PFSK-1 (cell line): ENCODE results near the gene TARDBP.

Experiments used
- FOXP2 ChIP-seq: optimal IDR thresholded peaks from 2 replicates; pipeline ENCODE3; 2011; ENCODE audit warnings: borderline replicate concordance, control low read depth, inconsistent platforms; ENCODE audit not compliant: insufficient read depth; ENCODE audit errors: extremely low read length, extremely low read depth
- POLR2AphosphoS5 ChIP-seq: IDR thresholded peaks from 2 replicates; pipeline ENCODE4 v1.6.1; 2012; ENCODE audit warnings: low read depth, mild to moderate bottlenecking, control low read depth, low read length, moderate library complexity
- REST ChIP-seq, 2 experiments: IDR thresholded peaks; 2 replicates each; pipeline versions ENCODE4 v1.6.1 to v1.8.0; 2011 to 2012; ENCODE audit warnings: low read depth in 2 of 2, low read length in 2 of 2, control low read depth in 1 of 2, inconsistent platforms in 1 of 2, mild to moderate bottlenecking in 1 of 2, moderate library complexity in 1 of 2; ENCODE audit not compliant: insufficient read depth in 1 of 2
- SIN3A ChIP-seq: IDR thresholded peaks from 2 replicates; pipeline ENCODE4 v1.6.1; 2012; ENCODE audit warnings: mild to moderate bottlenecking, low read length, moderate library complexity, borderline replicate concordance; ENCODE audit not compliant: insufficient read depth
- TAF1 ChIP-seq: IDR thresholded peaks from 2 replicates; pipeline ENCODE4 v1.6.1; 2012; ENCODE audit warnings: low read length, control low read depth, borderline replicate concordance; ENCODE audit not compliant: insufficient read depth

The TARDBP gene

GRCh38 chr1:11024154-11024873 lies 11.9 kb downstream of the TARDBP start:
- no peak for TF ChIP-seq SIN3A
- 0 out of 2 replicates have a peak, but pooled peaks have one; percentile 11 for TF ChIP-seq POLR2AphosphoS5
- TF ChIP-seq TAF1: no peak
- no peak for TF ChIP-seq FOXP2
- no peak for TF ChIP-seq REST (IDR thresholded peaks at IDR 0.05; ENCODE audit: insufficient read depth in 1 of 2, low read depth in 2 of 2, low read length in 2 of 2)

- TF ChIP-seq FOXP2 (no peak), SIN3A (no peak), POLR2AphosphoS5 (no peak), REST (IDR thresholded peaks at IDR 0.05; ENCODE audit: insufficient read depth in 1 of 2, low read depth in 2 of 2, low read length in 2 of 2) (no peak), TAF1 (no peak)
Measured at GRCh38 chr1:11024874-11025203, 12.4 kb downstream of the TARDBP start.

GRCh38 chr1:11025618-11026017 lies 13.2 kb downstream of the TARDBP start:
- TF ChIP-seq REST (IDR thresholded peaks at IDR 0.05; ENCODE audit: insufficient read depth in 1 of 2, low read depth in 2 of 2, low read length in 2 of 2) (no peak), POLR2AphosphoS5 (no peak), SIN3A (no peak), TAF1 (no peak), FOXP2 (no peak)

- no peak for TF ChIP-seq SIN3A
- TF ChIP-seq TAF1: no peak
- TF ChIP-seq REST (IDR thresholded peaks at IDR 0.05; ENCODE audit: insufficient read depth in 1 of 2, low read depth in 2 of 2, low read length in 2 of 2): no peak
- no peak for TF ChIP-seq POLR2AphosphoS5
- no peak for TF ChIP-seq FOXP2
Measured at GRCh38 chr1:11026052-11026451, 13.6 kb downstream of the TARDBP start.

- TF ChIP-seq SIN3A (no peak), POLR2AphosphoS5 (no peak), TAF1 (no peak), FOXP2 (no peak), REST (IDR thresholded peaks at IDR 0.05; ENCODE audit: insufficient read depth in 1 of 2, low read depth in 2 of 2, low read length in 2 of 2) (no peak)
Measured at GRCh38 chr1:11026903-11027302, 14.4 kb downstream of the TARDBP start.
